SU-DHL-6 (cell line): Measurements from ENCODE around the gene HECTD4.

ENCODE experiments used
- H2AFZ ChIP-seq: fragments of 200-600 bp; sonication (generic); 2 replicates; pipeline ENCODE4 v1.6.1; 2014; ENCODE audit warnings: low read depth, mild to moderate bottlenecking, moderate library complexity, mixed read lengths, antibody characterized with exemption, low read length; ENCODE audit not compliant: severe bottlenecking
- H3F3A ChIP-seq: fragments of 200-600 bp; shearing (Covaris generic); 2 replicates; pipeline ENCODE4 v1.6.0; 2016; ENCODE audit warnings: antibody characterized with exemption, mild to moderate bottlenecking; ENCODE audit not compliant: insufficient read depth
- H3K27ac ChIP-seq: fragments of 200-600 bp; sonication (generic); 2 replicates; pipeline ENCODE4 v1.5.1; 2016; ENCODE audit warnings: low read depth, mild to moderate bottlenecking, low read length, moderate library complexity, mixed read lengths
- H3K27me3 ChIP-seq: fragments of 200-600 bp; sonication (generic), shearing (Covaris generic); 2 replicates; pipeline ENCODE4 v1.6.0; 2014; ENCODE audit warnings: mild to moderate bottlenecking, low read length
- H3K36me3 ChIP-seq: fragments of 200-600 bp; sonication (generic); 2 replicates; pipeline ENCODE4 v1.6.1; 2014; ENCODE audit warnings: mild to moderate bottlenecking, low read length, mixed read lengths
- H3K4me2 ChIP-seq: fragments of 300-600, 200-600 bp; shearing (Covaris generic), sonication (generic); 2 replicates; pipeline ENCODE4 v1.6.0; 2014; ENCODE audit warnings: low read length, low read depth, mild to moderate bottlenecking; ENCODE audit not compliant: poor library complexity, severe bottlenecking
- H3K4me3 ChIP-seq: fragments of 200-600 bp; sonication (generic); 2 replicates; pipeline ENCODE4 v1.5.1; 2014; ENCODE audit warnings: antibody characterized with exemption, low read length, mild to moderate bottlenecking, mixed read lengths; ENCODE audit not compliant: insufficient read depth, poor library complexity, severe bottlenecking
- H3K79me2 ChIP-seq: fragments of 200-600 bp; sonication (generic); 2 replicates; pipeline ENCODE4 v1.6.1; 2014; ENCODE audit warnings: mild to moderate bottlenecking, low read length, moderate library complexity; ENCODE audit not compliant: insufficient read depth
- H3K9ac ChIP-seq: fragments of 200-600 bp; sonication (generic); 2 replicates; pipeline ENCODE4 v1.7.0; 2014; ENCODE audit warnings: mild to moderate bottlenecking, low read length
- H3K9me2 ChIP-seq: fragments of 200-600 bp; sonication (generic); replicated peaks from 2 replicates; pipeline ENCODE4 v1.6.1; 2014; ENCODE audit warnings: low read length; ENCODE audit not compliant: insufficient read depth
- H3K9me3 ChIP-seq: fragments of 200-600 bp; sonication (generic); 2 replicates; pipeline ENCODE4 v1.6.1; 2014; ENCODE audit warnings: low read length, mixed read lengths; ENCODE audit not compliant: insufficient read depth
- H4K20me1 ChIP-seq: fragments of 200-600 bp; sonication (generic); 2 replicates; pipeline ENCODE4 v1.6.1; 2014; ENCODE audit warnings: low read depth, mild to moderate bottlenecking, antibody characterized with exemption, low read length, moderate library complexity, mixed read lengths
- EZH2phosphoT487 ChIP-seq: fragments of 200-600 bp; sonication (generic), shearing (Covaris generic); conservative IDR thresholded peaks from 2 replicates; pipeline ENCODE4 v1.6.1; 2018; ENCODE audit warnings: mild to moderate bottlenecking, antibody characterized with exemption, low read length, moderate library complexity, mixed read lengths
- TF ChIP-seq, protein P1 (sequence below): fragments of 200-600 bp; sonication (generic); IDR thresholded peaks from one replicate; pipeline ENCODE4 v1.5.1; 2017; ENCODE audit warnings: antibody characterized with exemption, mild to moderate bottlenecking, low read length, moderate library complexity; ENCODE audit not compliant: insufficient read depth, poor library complexity, severe bottlenecking

HECTD4 gene

DNA sequence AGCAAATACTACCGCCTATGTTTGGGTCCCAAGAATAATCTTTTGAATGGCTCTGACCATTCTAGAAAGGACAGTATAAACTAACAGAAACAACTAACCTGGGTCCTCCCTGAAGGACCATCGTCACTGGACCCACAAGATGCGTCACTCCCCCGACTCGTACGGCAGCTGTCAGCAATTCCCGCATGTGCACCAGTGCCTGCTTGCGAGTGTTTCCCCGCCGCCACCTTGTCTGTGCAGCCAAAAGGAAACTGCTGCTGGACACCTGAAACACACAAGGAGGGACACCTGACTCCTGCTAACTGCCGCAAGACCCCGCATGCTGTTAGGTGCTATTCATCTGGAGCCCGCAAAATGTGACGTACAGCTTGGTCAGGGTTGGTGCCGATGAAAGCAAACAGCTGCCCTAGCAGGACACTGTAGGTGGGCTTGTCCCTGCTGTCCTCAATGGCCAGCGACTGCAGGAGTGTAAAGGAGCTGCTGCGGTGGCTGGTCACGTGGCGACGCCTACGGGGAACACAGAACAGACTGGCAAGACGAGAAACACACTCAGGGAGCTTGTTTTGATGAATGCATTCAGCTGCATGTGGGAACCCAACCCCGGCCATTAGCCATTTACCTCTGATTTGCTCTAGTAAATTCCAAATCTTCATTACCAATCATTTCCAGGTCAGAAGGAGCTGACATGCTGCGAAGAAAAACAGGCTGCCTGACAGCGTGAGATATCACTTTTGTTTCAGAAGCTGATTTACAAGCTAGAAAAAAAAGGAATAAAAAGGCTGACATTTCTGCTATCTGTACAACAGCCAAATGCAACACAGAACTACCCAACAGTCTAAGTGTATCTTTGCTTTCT lies 138.7 kb downstream of the HECTD4 start:
- Histone ChIP-seq H3K79me2 (no peaks in the 10 kb centered on the region), H3K9me3 (no peaks in the 10 kb centered on the region), H3F3A (no peaks in the 10 kb centered on the region), H3K36me3 (peaks cover 13% of the 10 kb centered on the region; the same call in 1 of the 2 replicates), H3K4me3 (no peak overlapping the region), H3K4me2 (no peak overlapping the region), H3K9ac (no peak overlapping the region), H3K9me2 (no peaks in the 10 kb centered on the region), H3K27me3 (no peaks in the 10 kb centered on the region), H3K27ac (no peak overlapping the region), H4K20me1 (no peaks in the 10 kb centered on the region), H2AFZ (no peak overlapping the region)
- TF ChIP-seq, protein P1, sequence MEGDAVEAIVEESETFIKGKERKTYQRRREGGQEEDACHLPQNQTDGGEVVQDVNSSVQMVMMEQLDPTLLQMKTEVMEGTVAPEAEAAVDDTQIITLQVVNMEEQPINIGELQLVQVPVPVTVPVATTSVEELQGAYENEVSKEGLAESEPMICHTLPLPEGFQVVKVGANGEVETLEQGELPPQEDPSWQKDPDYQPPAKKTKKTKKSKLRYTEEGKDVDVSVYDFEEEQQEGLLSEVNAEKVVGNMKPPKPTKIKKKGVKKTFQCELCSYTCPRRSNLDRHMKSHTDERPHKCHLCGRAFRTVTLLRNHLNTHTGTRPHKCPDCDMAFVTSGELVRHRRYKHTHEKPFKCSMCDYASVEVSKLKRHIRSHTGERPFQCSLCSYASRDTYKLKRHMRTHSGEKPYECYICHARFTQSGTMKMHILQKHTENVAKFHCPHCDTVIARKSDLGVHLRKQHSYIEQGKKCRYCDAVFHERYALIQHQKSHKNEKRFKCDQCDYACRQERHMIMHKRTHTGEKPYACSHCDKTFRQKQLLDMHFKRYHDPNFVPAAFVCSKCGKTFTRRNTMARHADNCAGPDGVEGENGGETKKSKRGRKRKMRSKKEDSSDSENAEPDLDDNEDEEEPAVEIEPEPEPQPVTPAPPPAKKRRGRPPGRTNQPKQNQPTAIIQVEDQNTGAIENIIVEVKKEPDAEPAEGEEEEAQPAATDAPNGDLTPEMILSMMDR = no peak
- no peak for TF ChIP-seq EZH2phosphoT487

DNA sequence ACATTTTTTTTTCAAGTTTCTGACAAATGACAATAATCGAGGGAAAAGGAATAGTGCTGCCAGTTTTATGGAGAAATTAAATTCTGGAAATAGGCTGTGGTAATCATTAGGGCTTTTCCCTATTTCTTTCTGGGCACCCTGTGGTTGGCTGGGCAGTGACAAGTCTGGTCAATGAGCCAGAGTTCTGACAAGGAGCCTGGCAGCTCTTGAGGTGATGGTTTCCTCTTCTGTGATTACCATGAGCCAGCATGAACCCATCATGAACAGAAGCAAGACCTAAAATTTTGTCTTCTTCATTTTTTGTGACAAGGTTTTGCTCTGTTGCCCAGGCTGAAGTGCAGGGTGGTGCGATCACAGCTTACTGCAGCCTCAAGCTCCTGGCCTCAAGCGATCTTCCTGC lies 141.1 kb downstream of the HECTD4 start:
- Histone ChIP-seq H3K9me2 (no peaks in the 10 kb centered on the region), H3K9me3 (no peaks in the 10 kb centered on the region), H3K9ac (no peak overlapping the region), H3K4me2 (no peak overlapping the region), H4K20me1 (no peaks in the 10 kb centered on the region), H3K27me3 (no peaks in the 10 kb centered on the region), H3K27ac (no peak overlapping the region), H3K4me3 (no peak overlapping the region), H2AFZ (no peak overlapping the region), H3F3A (no peaks in the 10 kb centered on the region), H3K79me2 (no peaks in the 10 kb centered on the region), H3K36me3 (peaks cover 3% of the 10 kb centered on the region; the same call in 1 of the 2 replicates)
- TF ChIP-seq, protein P1 = no peak

DNA sequence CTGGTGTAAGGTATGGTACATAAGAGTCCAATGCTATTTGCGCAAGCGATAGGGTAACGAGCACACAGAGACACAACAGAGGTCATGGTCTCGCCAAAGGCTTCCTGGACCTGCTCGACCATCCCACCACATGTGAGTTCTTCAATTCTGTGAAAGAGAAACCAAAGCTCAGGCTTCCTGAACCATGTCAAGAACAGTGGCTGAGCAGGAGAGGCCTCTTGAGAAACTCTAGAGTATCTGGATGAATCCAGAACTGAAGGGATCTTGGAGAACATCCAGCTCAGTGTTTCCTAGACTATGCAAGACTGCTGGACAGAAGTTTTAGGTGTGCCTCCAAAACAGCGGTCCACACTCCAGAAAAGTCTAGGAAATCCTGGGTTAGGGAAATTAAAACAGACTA lies 142.3 kb downstream of the HECTD4 start:
- Histone ChIP-seq H3K27ac (no peak overlapping the region), H2AFZ (no peak overlapping the region), H3K36me3 (peaks cover 3% of the 10 kb centered on the region; the same call in 1 of the 2 replicates), H3K9ac (no peak overlapping the region), H3F3A (no peaks in the 10 kb centered on the region), H3K27me3 (no peaks in the 10 kb centered on the region), H3K9me3 (no peaks in the 10 kb centered on the region), H3K9me2 (no peaks in the 10 kb centered on the region), H3K79me2 (no peaks in the 10 kb centered on the region), H3K4me3 (no peak overlapping the region), H3K4me2 (no peak overlapping the region), H4K20me1 (no peaks in the 10 kb centered on the region)
- no peak for TF ChIP-seq EZH2phosphoT487
- TF ChIP-seq, protein P1 = no peak
